ENCODE data around the gene SEC24C.
A peak's percentile ranks its signal among the peaks of the same experiment; 100 is the strongest.
"Not testable (repeated sequence)": the region's sequence is repeated elsewhere in the genome, so short reads cannot be mapped to it uniquely, and the experiment has no call there.

The SEC24C gene

GRCh38 chr10:73732931-73733623 is 11.1 kb upstream of the SEC24C start:
- DNase-seq = no peak

- DNase-seq = no peak
Measured at GRCh38 chr10:73734028-73734720, 10.0 kb upstream of the SEC24C start.

GRCh38 chr10:73734796-73735305 is 9.3 kb upstream of the SEC24C start:
- no peak for DNase-seq

DNA sequence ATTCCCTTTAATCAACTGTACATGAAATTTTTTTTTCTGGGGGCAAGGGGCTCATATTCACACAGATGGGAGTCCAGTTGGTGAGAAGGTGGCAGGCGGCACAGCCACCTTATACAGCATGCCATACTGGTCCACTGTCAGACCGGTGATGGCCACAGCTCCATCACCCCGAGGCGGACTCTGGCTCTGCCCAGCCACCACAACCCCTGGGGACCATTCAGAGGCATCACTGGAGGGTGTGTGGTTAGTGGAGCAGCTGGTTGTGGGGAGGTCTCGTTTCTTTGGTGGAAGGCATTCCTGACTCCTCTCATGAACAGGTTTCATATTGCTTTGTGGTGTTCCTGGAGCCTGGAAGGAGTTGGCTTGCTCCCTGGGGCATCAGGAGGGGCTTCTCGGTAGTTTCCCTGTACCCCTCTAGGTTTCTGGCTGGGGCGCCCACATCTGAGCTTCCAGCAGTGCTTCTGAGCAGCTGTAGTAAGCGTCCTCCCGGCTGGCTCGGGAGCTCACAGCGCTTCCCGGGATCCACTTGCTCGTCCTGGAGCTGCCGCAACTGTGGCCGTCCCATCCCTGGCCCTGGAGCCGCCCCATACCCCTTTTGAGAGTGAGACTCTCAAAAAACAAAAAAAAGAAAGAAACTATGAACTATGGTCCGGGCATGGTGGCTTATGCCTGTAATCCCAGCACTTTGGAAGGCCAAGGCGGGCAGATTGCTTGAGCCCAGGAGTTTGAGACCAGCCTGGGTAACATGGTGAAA is 3.5 kb upstream of the SEC24C start:
- DNase-seq = not testable (repeated sequence)

DNA sequence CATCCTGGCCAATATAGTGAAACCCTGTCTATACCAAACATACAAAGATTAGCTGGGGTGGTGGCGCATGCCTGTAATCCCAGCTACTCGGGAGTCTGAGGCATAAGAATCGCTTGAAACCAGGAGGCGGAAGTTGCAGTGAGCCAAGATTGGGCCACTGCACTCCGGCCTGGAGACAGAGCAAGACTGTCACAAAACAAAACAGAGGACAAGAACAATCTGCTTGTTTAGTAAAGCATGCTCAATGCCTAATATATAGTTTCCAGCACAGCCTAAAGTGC is 1.8 kb upstream of the SEC24C start:
- no peak for DNase-seq

DNA sequence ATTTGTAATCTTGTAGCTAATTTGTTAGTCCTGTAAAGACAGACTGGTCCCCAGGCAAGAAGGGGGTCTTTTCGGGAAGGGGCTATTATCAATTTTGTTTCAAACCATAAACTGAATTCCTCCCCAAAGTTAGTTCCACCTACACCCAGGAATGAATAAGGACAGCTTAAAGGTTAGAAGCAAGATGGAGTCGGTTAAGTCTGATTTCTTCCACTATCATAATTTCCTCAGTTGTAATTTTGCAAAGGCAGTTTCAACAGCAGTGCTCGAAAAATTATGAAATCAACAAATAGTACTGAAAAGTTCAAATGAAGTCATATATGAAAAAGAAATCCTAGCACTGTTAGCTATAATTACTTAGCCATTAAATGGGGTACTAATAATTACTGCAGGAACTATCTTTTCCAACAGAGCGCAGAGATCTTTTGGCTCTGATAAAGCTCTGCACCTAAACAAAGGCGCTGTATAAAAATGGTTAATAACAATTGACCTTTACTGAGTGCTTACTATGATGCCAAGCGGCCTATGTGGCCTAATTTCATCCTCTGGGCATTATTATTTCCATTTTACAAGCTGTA is 756 bp upstream of the SEC24C start:
- DNase-seq = no peak

GRCh38 chr10:73744664-73744975 is 448 bp downstream of the SEC24C start:
- peak; percentile 17 to 55 for DNase-seq

DNA sequence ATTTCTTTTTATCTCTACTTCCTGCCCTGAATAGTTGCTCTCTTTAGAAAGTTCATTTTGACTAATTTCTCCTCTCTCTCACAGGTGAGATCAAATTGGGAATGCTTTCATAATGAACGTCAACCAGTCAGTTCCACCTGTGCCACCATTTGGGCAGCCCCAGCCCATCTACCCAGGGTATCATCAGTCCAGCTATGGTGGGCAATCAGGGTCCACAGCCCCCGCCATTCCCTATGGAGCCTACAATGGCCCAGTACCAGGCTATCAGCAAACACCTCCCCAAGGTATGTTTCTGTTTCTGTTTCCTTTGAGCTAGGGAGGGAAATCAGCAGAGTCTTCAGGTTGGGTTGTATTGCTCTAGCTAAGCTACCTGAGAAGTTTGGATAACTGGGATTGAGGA is 2.5 kb downstream of the SEC24C start:
- DNase-seq = no peak

DNA sequence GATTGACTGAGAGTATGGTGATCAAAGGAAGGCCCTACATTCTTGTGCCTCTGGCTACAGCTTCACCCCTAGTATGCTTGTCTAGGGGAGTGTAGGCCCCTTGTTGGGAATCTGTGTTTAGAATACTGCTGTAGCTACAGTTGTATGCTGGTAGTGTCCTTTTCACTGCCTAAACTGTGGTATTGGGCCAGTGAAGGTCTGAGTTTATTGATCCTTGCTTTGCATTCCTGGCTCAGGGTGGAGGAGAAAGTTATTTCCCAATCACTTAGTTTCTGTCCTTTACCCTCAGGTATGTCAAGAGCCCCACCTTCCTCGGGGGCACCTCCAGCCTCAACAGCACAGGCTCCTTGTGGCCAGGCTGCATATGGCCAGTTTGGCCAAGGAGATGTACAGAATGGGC is 6.6 kb downstream of the SEC24C start:
- DNase-seq = no peak

GRCh38 chr10:73756183-73756582 is 12.0 kb downstream of the SEC24C start:
- DNase-seq = no peak

- no peak for DNase-seq
Measured at GRCh38 chr10:73758704-73759511, 14.7 kb downstream of the SEC24C start.

DNA sequence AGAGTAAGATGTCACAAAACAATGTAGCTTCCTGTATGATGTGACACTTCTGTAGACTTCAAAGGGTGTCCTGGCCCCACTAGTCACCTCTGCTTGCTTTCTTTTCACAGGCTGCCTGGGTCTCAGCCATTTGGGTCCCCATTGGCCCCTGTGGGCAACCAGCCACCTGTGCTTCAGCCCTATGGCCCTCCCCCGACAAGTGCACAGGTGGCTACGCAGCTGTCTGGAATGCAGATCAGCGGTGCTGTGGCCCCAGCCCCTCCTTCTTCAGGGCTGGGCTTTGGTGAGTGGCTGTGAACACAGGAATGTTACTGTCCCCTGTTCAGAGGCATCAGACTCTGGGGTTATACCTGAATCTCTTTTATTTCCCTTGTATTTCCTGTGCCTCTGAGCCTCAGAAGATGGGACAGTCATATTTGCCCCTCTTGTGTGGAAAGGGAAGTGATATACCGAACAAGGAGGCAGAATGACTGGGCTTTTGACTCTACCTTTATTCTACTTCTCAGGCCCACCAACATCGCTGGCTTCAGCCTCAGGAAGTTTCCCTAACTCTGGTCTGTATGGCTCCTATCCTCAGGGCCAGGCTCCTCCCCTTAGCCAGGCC is 15.4 kb downstream of the SEC24C start:
- DNase-seq = no peak

GRCh38 chr10:73761781-73762180 is 17.6 kb downstream of the SEC24C start:
- no peak for DNase-seq

DNA sequence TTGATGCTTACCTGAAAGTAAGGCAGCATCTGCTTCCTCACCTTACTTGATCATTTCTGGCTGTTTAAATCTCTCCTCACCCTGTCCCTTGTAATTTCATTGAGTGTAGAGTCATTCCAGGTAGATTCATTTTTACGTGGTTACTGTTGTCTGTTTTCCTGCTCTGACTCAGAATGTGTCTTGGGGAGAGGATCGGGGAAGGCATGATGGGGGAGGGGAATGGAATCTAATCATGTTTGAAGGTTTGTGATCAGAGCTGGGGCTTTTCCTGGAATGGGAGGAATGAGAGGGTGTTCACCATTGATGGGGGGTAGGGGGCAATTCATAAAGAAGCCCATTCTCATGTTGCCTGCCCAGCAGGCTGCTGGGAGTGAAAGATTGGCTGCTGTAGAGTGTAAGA is 18.7 kb downstream of the SEC24C start:
- DNase-seq = no peak

DNA sequence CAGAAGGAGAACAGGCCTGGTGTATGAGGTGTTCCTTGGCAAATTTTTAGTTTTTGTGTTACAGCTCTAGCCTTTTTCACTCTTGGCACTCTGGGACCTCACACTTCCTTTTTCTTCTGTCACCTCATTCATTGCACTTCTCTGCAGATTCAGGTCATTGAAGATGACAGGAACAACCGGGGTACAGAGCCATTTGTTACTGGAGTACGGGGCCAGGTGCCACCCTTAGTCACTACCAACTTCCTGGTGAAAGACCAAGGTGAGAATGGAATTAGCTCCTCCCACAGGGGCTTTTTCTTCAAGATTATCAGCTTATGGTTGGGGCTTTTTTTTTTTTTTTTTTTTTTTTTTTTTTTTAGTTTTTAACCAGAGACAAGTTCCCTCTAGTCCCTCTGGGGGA is 19.2 kb downstream of the SEC24C start:
- DNase-seq = no peak

DNA sequence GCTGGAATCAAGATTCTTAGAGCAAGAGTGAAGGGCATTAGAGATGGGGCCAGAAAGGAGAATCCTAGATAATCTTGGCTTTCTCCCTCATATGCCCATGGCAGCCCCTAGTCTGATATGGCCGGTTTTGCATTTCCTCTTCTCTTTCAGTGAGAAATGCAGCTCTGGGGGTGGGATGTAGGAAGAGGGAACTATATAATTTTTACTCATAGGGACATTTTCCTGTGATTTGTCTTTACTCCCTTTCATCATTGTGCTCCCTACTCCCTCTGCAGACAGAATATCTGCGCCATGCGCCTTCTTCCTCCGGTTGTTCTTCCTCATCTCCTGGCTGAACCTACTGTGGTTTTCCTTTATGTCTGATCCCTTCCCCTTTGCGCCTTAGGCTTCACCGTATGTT is 20.9 kb downstream of the SEC24C start:
- no peak for DNase-seq

GRCh38 chr10:73768881-73769280 is 24.7 kb downstream of the SEC24C start:
- DNase-seq = no peak

DNA sequence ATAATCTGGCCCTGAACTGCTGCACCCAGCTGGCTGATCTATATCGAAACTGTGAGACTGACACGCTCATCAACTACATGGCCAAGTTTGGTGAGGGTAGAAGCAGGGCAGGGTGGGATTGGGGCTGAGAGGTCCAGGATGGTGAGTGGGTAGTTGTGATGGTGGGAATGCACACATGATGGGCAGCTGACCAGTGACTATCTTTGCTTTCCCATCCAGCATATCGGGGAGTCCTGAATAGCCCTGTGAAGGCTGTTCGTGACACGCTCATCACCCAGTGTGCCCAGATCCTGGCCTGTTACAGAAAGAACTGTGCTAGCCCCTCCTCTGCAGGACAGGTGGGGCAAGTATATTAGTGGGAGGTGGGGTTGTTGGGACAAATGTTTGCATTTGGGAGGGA is 25.2 kb downstream of the SEC24C start:
- no peak for DNase-seq

- peak in 1 of 2 experiments; percentile 46 for DNase-seq
Measured at GRCh38 chr10:73771722-73772280, 27.6 kb downstream of the SEC24C start.

GRCh38 chr10:73772281-73773151 is 28.3 kb downstream of the SEC24C start:
- DNase-seq = peak; percentile 59 to 63

All from AML-193 (cell line).